Calu3 (cell line): ENCODE results near the gene RTN1. TPM values are rescaled to one million over a fixed set of nuclear protein-coding genes. Genes with fewer than 3 reads are reported as not detected.

ENCODE experiments used
- BruUV-seq: library from RNA; stranded (reverse); fragments of 400-500 nt; replicated peaks from 2 replicates; lab custom pipeline; 2021; lab: Mats Ljungman, UMichigan
- CTCF ChIA-PET: fragments of 300-600 bp; sonication (Branson Sonifier 250); formaldehyde crosslinking; loops from one replicate; lab custom pipeline; 2022; ENCODE audit warnings: antibody characterized with exemption; lab: Charles Lee
- DNase-seq: peaks from one replicate; pipeline ENCODE4 v3.0.0; 2022
- H3K27ac Mint-ChIP-seq: one replicate; pipeline ENCODE4 v1.8.0; 2022; ENCODE audit warnings: mixed read lengths; ENCODE audit not compliant: unreplicated experiment
- H3K27me3 Mint-ChIP-seq: one replicate; pipeline ENCODE4 v1.8.0; 2022; ENCODE audit warnings: mixed read lengths; ENCODE audit not compliant: unreplicated experiment
- H3K36me3 Mint-ChIP-seq: one replicate; pipeline ENCODE4 v1.8.0; 2022; ENCODE audit warnings: mild to moderate bottlenecking, moderate library complexity, mixed read lengths; ENCODE audit not compliant: insufficient read depth, unreplicated experiment
- H3K4me1 Mint-ChIP-seq: one replicate; pipeline ENCODE4 v1.8.0; 2022; ENCODE audit warnings: mild to moderate bottlenecking, low read depth, mixed read lengths; ENCODE audit not compliant: unreplicated experiment
- H3K4me3 Mint-ChIP-seq: one replicate; pipeline ENCODE4 v1.8.0; 2022; ENCODE audit warnings: mild to moderate bottlenecking, low read depth, moderate library complexity, mixed read lengths; ENCODE audit not compliant: unreplicated experiment
- H3K9me3 Mint-ChIP-seq: one replicate; pipeline ENCODE4 v1.8.0; 2022; ENCODE audit warnings: low read depth, mixed read lengths; ENCODE audit not compliant: unreplicated experiment
- intact Hi-C: fragments of 100-400 bp; cut with micrococcal nuclease; formaldehyde crosslinking; loops from one replicate; pipeline ENCODE4 v1.10.0; 2022; ENCODE audit not compliant: unreplicated experiment
- total RNA-seq: library from RNA; stranded (reverse); gene quantifications from 2 replicates; pipeline ENCODE4 v1.2.3, GENCODE V29; 2022
- TF ChIP-seq, protein P1 (sequence below): fragments of 200-600 bp; IDR thresholded peaks from one replicate; pipeline ENCODE4 v1.8.0; 2022; ENCODE audit warnings: antibody characterized with exemption; ENCODE audit not compliant: unreplicated experiment

The RTN1 gene
- total RNA-seq, 1 experiment from 2014 or later = not detected

DNA sequence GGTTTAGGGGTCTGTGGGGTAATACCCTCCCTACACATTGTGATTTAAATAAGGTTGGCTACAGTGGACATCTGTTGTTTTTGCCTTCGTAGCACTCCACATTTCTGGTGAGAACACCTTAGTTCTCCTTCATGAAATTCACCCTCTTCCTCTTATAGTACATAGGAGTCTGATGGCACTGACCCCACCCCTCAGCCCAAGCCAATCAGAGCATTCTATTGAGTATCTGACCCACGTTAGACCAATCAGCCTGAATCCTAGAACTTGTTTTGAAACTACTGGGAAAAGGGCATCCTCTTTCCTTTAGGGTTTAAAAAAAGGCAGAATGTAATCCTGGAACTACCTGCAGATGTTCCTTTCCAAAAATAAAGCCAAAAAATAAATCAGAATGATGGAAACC lies 33.6 kb upstream of the RTN1 start:
- H3K4me3 Mint-ChIP-seq = no peak overlapping the region
- no peaks in the 10 kb centered on the region for H3K9me3 Mint-ChIP-seq
- TF ChIP-seq, protein P1, sequence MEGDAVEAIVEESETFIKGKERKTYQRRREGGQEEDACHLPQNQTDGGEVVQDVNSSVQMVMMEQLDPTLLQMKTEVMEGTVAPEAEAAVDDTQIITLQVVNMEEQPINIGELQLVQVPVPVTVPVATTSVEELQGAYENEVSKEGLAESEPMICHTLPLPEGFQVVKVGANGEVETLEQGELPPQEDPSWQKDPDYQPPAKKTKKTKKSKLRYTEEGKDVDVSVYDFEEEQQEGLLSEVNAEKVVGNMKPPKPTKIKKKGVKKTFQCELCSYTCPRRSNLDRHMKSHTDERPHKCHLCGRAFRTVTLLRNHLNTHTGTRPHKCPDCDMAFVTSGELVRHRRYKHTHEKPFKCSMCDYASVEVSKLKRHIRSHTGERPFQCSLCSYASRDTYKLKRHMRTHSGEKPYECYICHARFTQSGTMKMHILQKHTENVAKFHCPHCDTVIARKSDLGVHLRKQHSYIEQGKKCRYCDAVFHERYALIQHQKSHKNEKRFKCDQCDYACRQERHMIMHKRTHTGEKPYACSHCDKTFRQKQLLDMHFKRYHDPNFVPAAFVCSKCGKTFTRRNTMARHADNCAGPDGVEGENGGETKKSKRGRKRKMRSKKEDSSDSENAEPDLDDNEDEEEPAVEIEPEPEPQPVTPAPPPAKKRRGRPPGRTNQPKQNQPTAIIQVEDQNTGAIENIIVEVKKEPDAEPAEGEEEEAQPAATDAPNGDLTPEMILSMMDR = no peak
- no peaks in the 10 kb centered on the region for H3K36me3 Mint-ChIP-seq
- no peaks in the 10 kb centered on the region for H3K27me3 Mint-ChIP-seq
- no peaks in the 10 kb centered on the region for H3K4me1 Mint-ChIP-seq
- no peak overlapping the region for H3K27ac Mint-ChIP-seq
- intact Hi-C loops = no loop called here
- CTCF ChIA-PET = no interaction called here
- no peak for DNase-seq
- BruUV-seq = no TSS peak

GRCh38 chr14:59900556-59900955 lies 30.0 kb upstream of the RTN1 start:
- intact Hi-C loops = no loop called here
- no TSS peak for BruUV-seq
- peaks cover 9% of the 10 kb centered on the region for H3K27me3 Mint-ChIP-seq
- H3K4me1 Mint-ChIP-seq = no peaks in the 10 kb centered on the region
- TF ChIP-seq, protein P1 = no peak
- DNase-seq = no peak
- H3K27ac Mint-ChIP-seq = no peak overlapping the region
- no peak overlapping the region for H3K4me3 Mint-ChIP-seq
- CTCF ChIA-PET = no interaction called here
- H3K9me3 Mint-ChIP-seq = no peaks in the 10 kb centered on the region
- no peaks in the 10 kb centered on the region for H3K36me3 Mint-ChIP-seq

DNA sequence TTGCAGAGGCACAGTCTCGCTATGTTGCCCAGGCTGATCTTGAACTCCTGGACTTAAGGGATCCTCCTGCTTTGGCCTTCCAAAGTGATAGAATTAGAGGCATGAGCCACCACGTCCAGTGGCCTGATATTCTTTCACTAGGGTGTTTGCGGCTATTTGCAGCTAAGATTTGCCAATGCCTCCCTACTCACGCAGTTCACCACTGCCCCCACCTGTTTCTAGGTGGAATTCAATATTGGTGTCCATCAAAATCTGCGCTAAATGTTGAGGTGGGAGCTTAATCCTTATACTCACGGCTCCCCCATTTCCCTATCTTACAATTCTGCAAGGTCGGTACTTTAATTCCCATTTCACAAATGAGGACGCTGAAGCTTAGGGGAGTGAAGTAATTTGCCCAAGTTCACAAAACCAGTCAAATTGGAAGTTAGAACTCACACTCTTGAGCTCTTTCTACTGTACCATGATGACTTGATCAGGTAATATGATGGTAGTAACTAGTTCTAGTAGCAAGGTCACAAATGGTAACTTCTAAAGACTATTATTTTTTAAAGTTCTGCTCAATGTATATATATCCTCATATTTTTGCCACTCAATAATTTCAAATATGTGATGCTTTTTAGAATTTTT lies 27.3 kb upstream of the RTN1 start:
- peak; percentile 42 for DNase-seq
- Mint-ChIP-seq H3K4me1 (no peaks in the 10 kb centered on the region), H3K27me3 (peaks cover 9% of the 10 kb centered on the region), H3K9me3 (no peaks in the 10 kb centered on the region), H3K27ac (no peak overlapping the region), H3K4me3 (no peak overlapping the region), H3K36me3 (no peaks in the 10 kb centered on the region)
- BruUV-seq = no TSS peak
- TF ChIP-seq, protein P1 = peak; percentile 21
- CTCF ChIA-PET = interaction anchor here (0.8 to 1.5 kb wide), 8 partner anchors 20 to 414 kb away, joined by 3 to 7 read pairs (median 4); partner anchors contain the start of genes JKAMP and L3HYPDH
- intact Hi-C loops = loop anchor here (1.0 to 5.0 kb wide), 2 partner anchors 266 to 391 kb away; no protein-coding TSS in a partner anchor

DNA sequence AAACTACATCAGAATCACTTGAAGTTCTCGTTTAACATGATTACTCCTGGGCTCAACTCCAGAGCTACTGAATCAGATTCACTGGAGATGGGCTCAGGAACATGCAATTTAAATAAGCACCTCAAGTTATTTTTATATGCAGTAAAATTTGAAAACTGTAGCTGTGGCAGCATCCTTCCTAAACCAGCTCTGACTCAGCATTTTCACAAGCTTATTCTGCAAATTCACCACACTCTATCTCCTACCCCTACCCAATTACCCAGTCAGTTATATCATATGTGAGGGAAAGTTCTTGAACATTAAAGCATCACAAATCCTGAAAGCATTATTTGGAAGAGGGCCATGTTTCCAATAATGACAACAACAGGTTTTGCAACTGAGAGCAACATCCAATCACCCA lies 25.1 kb upstream of the RTN1 start:
- H3K27me3 Mint-ChIP-seq = peaks cover 9% of the 10 kb centered on the region
- TF ChIP-seq, protein P1 = no peak
- no TSS peak for BruUV-seq
- CTCF ChIA-PET = no interaction called here
- no peak overlapping the region for H3K27ac Mint-ChIP-seq
- DNase-seq = no peak
- no peaks in the 10 kb centered on the region for H3K9me3 Mint-ChIP-seq
- H3K4me3 Mint-ChIP-seq = no peak overlapping the region
- intact Hi-C loops = loop anchor here (5.0 kb wide), 1 partner anchor 388 kb away; no protein-coding TSS in a partner anchor
- no peaks in the 10 kb centered on the region for H3K36me3 Mint-ChIP-seq
- H3K4me1 Mint-ChIP-seq = no peaks in the 10 kb centered on the region
